ENCODE data around the gene GADD45B.

GADD45B gene

GRCh38 chr19:2446381-2446780 is 29.5 kb upstream of the GADD45B start:
- H3K4me3 ChIP-seq (ENCODE audit: low read depth, low read length): no peak overlapping the region
- ChIA-PET CTCF (interaction anchor here (0.6 kb wide), 1 partner anchor 188 kb away, joined by 3 read pairs; no protein-coding TSS in a partner anchor), POLR2A (interaction anchor here (1.9 kb wide), 1 partner anchor 30 kb away, joined by 6 read pairs; the partner anchor contains the start of gene GADD45B)
- peaks cover 10 to 69% of the 10 kb centered on the region in 2 experiments; a peak in 2 of 3 replicates for H3K36me3 ChIP-seq (ENCODE audit: control insufficient read depth in 2 of 2, insufficient read depth in 1 of 2, low read length in 2 of 2)
- no peak for TF ChIP-seq TSHZ1 (tag by site-specific recombination; IDR thresholded peaks at IDR 0.05; ENCODE audit: borderline replicate concordance)
- no peak for TF ChIP-seq ZNF521 (tag by site-specific recombination; IDR thresholded peaks at IDR 0.05)
- no peak for TF ChIP-seq PATZ1 (tag by site-specific recombination; IDR thresholded peaks at IDR 0.05)
- no peak for TF ChIP-seq ZNF791 (tag by site-specific recombination; IDR thresholded peaks at IDR 0.05)
- no peak for TF ChIP-seq SCRT2 (tag by site-specific recombination; IDR thresholded peaks at IDR 0.05)
- no peak for TF ChIP-seq ZNF449 (tag by site-specific recombination; IDR thresholded peaks at IDR 0.05)
- TF ChIP-seq PBX3 (CRISPR knock-in tag; IDR thresholded peaks at IDR 0.05): no peak
- no peak for TF ChIP-seq ZBTB6 (tag by site-specific recombination; IDR thresholded peaks at IDR 0.05)
- no peak for TF ChIP-seq ZNF488 (tag by site-specific recombination; IDR thresholded peaks at IDR 0.05)
- TF ChIP-seq ZSCAN4 (tag by site-specific recombination; IDR thresholded peaks at IDR 0.05): no peak
- TF ChIP-seq GFI1B (tag by site-specific recombination; IDR thresholded peaks at IDR 0.05): no peak
- TF ChIP-seq ZNF366 (tag by site-specific recombination; conservative IDR thresholded peaks at IDR 0.05): no peak
- no peak for TF ChIP-seq ZNF404 (tag by site-specific recombination; IDR thresholded peaks at IDR 0.05)
- no peak for TF ChIP-seq TCF7L2 (IDR thresholded peaks at IDR 0.05; ENCODE audit: borderline replicate concordance, low read depth, low read length)
- TF ChIP-seq SP2 (tag by site-specific recombination; IDR thresholded peaks at IDR 0.05): no peak
- TF ChIP-seq REST (tag by site-specific recombination; IDR thresholded peaks at IDR 0.05): no peak
- no peak for TF ChIP-seq ZNF701 (tag by site-specific recombination; IDR thresholded peaks at IDR 0.05)
- H3K9me3 ChIP-seq (ENCODE audit: control insufficient read depth, insufficient read depth, low read depth, low read length): no peaks in the 10 kb centered on the region
- H3K27ac ChIP-seq (ENCODE audit: extremely low read depth, low read depth, low read length): no peak overlapping the region
- no peaks in the 10 kb centered on the region for H3K4me1 ChIP-seq (ENCODE audit: control insufficient read depth, insufficient read depth, low read length)

All from HEK293 (cell line).